Measurements from ENCODE around the gene INPP5A.

- TF ChIP-seq EZH2 (IDR thresholded peaks at IDR 0.05; ENCODE audit: low read length, unreplicated experiment): no peak
- no peak for TF ChIP-seq CTCF (conservative IDR thresholded peaks at IDR 0.05; ENCODE audit: low read depth, low read length)
Measured at GRCh38 chr10:132551808-132552130, 14.2 kb downstream of the INPP5A start.

Data from PC-3 (cell line).